Chondrocyte (in vitro differentiated cells): ENCODE measurements around the gene COBLL1. TPM values are rescaled to one million over a fixed set of nuclear protein-coding genes. Genes with fewer than 3 reads are reported as not detected.

Experiments
- DNase-seq: peaks from one replicate; pipeline ENCODE4 v3.0.0; 2021; ENCODE audit warnings: mixed read lengths, low spot score
- H3K27ac Mint-ChIP-seq: one replicate; pipeline ENCODE4 v1.8.0; 2021; ENCODE audit warnings: mild to moderate bottlenecking, moderate library complexity, mixed read lengths; ENCODE audit not compliant: unreplicated experiment
- H3K27me3 Mint-ChIP-seq: 2 replicates; pipeline ENCODE4 v1.8.0; 2021; ENCODE audit warnings: low read depth, mixed read lengths
- H3K36me3 Mint-ChIP-seq: 2 replicates; pipeline ENCODE4 v1.8.0; 2021; ENCODE audit warnings: low read depth, mixed read lengths
- H3K4me1 Mint-ChIP-seq: 2 replicates; pipeline ENCODE4 v1.8.0; 2021; ENCODE audit warnings: low read depth, mild to moderate bottlenecking, mixed read lengths
- H3K4me3 Mint-ChIP-seq: one replicate; pipeline ENCODE4 v1.8.0; 2021; ENCODE audit warnings: mild to moderate bottlenecking, moderate library complexity, mixed read lengths; ENCODE audit not compliant: unreplicated experiment
- H3K9me3 Mint-ChIP-seq: 2 replicates; pipeline ENCODE4 v1.8.0; 2021; ENCODE audit warnings: low read depth, mixed read lengths
- total RNA-seq: library from RNA; stranded (reverse); gene quantifications from 3 replicates; pipeline ENCODE4 v1.2.1, GENCODE V29; 2021
- TF ChIP-seq, protein P1 (sequence below): fragments of 200-600 bp; sonication (generic); IDR thresholded peaks from 2 replicates; pipeline ENCODE4 v1.5.0; 2021; ENCODE audit warnings: antibody characterized with exemption, mild to moderate bottlenecking, moderate library complexity

Gene COBLL1
- total RNA-seq, 1 donor from 2014 or later, result 43.7 TPM

GRCh38 chr2:164681009-164681408 is 160.6 kb downstream of the COBLL1 start:
- no peaks in the 10 kb centered on the region for H3K4me1 Mint-ChIP-seq
- peaks cover 7% of the 10 kb centered on the region for H3K9me3 Mint-ChIP-seq
- no peak for DNase-seq
- TF ChIP-seq, protein P1, sequence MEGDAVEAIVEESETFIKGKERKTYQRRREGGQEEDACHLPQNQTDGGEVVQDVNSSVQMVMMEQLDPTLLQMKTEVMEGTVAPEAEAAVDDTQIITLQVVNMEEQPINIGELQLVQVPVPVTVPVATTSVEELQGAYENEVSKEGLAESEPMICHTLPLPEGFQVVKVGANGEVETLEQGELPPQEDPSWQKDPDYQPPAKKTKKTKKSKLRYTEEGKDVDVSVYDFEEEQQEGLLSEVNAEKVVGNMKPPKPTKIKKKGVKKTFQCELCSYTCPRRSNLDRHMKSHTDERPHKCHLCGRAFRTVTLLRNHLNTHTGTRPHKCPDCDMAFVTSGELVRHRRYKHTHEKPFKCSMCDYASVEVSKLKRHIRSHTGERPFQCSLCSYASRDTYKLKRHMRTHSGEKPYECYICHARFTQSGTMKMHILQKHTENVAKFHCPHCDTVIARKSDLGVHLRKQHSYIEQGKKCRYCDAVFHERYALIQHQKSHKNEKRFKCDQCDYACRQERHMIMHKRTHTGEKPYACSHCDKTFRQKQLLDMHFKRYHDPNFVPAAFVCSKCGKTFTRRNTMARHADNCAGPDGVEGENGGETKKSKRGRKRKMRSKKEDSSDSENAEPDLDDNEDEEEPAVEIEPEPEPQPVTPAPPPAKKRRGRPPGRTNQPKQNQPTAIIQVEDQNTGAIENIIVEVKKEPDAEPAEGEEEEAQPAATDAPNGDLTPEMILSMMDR, result no peak
- no peaks in the 10 kb centered on the region for H3K27me3 Mint-ChIP-seq
- H3K36me3 Mint-ChIP-seq, result peaks cover 11% of the 10 kb centered on the region
- H3K4me3 Mint-ChIP-seq, result no peak overlapping the region
- H3K27ac Mint-ChIP-seq, result no peak overlapping the region

DNA sequence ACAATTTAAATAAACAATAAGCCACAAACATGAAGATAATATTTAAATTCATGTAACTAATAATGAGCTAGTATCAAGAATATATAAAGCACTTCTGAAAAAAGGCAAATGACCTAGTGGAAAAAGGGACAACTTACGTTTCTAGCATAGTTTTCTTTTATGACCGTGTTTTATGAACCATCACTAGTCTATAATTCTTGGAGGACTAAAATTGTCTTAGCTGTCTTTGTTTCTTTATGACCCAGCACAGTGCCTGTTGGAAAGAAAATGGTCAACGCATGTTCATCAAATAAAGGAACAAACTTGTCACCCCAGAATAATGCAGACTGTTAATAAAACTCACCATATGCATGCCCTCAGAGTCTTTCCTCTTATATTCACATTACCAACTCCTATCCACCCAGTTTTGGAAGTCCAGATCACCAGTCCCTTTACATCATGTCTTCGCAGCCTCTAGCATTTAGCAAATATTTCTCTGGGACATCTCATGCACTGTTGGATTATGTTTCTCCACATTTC is 162.9 kb downstream of the COBLL1 start:
- Mint-ChIP-seq H3K4me1 (no peaks in the 10 kb centered on the region), H3K27ac (no peak overlapping the region), H3K36me3 (peaks cover 8% of the 10 kb centered on the region), H3K4me3 (no peak overlapping the region), H3K9me3 (peaks cover 7% of the 10 kb centered on the region), H3K27me3 (no peaks in the 10 kb centered on the region)
- DNase-seq, result no peak
- TF ChIP-seq, protein P1, result no peak

DNA sequence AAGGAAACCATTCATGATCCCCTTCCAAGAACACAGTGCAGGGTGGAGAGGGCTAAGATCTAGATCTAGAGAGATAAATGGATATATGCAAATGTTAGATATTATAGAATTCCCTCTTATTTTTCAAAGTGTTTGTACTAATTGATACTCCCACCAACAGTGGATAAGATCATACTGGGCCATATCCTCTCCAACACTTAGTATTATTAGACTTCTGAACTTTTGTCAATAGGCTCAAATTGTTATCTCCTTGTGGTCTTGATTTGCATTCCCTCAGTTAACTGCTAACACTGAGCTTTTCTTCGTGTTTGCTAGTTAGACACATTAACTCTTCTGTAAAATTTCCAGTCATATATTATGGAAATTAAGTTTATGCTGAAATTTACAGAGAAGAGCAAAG is 163.9 kb downstream of the COBLL1 start:
- DNase-seq, result no peak
- Mint-ChIP-seq H3K36me3 (peaks cover 6% of the 10 kb centered on the region), H3K4me3 (no peak overlapping the region), H3K4me1 (no peaks in the 10 kb centered on the region), H3K27me3 (no peaks in the 10 kb centered on the region), H3K27ac (no peak overlapping the region), H3K9me3 (peaks cover 7% of the 10 kb centered on the region)
- TF ChIP-seq, protein P1, result no peak

DNA sequence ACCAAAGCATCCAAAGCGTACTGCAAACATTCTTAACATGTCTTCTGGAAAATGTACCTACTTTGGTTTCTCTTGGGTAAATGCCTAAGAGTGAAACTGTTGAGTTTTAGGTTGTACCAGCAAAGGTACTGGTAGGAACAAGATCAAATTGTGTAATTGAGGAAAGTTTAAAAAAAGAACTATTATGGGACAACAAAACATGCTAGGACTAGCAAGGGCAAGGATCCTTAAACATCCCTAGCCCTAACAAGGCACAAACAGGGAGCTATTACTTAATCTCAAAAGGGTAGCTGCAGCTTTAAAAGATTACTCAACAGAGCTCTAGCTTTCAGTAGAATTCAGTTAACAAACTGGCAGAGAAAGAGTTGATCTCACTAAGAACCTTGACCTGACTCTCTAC is 164.4 kb downstream of the COBLL1 start:
- TF ChIP-seq, protein P1, result no peak
- H3K9me3 Mint-ChIP-seq, result peaks cover 7% of the 10 kb centered on the region
- peaks cover 6% of the 10 kb centered on the region for H3K36me3 Mint-ChIP-seq
- no peak for DNase-seq
- no peaks in the 10 kb centered on the region for H3K27me3 Mint-ChIP-seq
- H3K4me1 Mint-ChIP-seq, result peaks cover under 1% of the 10 kb centered on the region
- no peak overlapping the region for H3K27ac Mint-ChIP-seq
- no peak overlapping the region for H3K4me3 Mint-ChIP-seq

DNA sequence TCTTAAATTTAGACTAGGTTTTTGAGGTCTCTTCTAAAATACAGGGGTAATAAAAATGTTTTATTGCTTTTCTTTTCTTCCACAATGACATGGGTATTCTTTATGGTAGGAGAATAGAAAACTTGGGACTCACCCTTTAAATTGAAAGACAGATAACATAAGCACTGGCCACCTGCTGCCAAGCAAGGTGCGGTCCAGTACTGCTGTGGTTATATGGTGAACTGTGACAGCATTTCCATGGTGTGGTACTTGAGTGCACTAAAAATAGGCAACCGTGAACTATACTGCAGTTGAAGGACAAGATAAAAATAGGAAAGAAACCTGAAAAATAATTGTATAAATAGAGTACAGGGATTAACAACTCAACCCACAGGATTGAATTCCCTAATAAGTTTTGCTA is 165.9 kb downstream of the COBLL1 start:
- Mint-ChIP-seq H3K36me3 (peaks cover 4% of the 10 kb centered on the region), H3K27ac (no peak overlapping the region), H3K4me1 (peaks cover 7% of the 10 kb centered on the region), H3K27me3 (no peaks in the 10 kb centered on the region), H3K9me3 (peaks cover 7% of the 10 kb centered on the region), H3K4me3 (no peak overlapping the region)
- TF ChIP-seq, protein P1, result no peak
- DNase-seq, result no peak
